Adrenal gland (tissue), 5 donors: ENCODE results near the gene TULP4.

Experiments used
- POLR2A ChIP-seq, 2 donors: fragments of 450-650 bp; IDR thresholded peaks; one replicate each; pipeline ENCODE4 v1.6.1; 2017; ENCODE audit warnings: antibody characterized with exemption in 2 of 2, mild to moderate bottlenecking in 2 of 2, moderate library complexity in 1 of 2
- TF ChIP-seq, protein P1 (sequence below), 6 experiments: fragments of 450-650 bp in 4 of 6; fragments of 200-600 bp in 2 of 6; sonication (generic) in 1 of 6; IDR thresholded peaks; 1 replicate in 5 of 6; 2 replicates in 1 of 6; pipeline versions ENCODE4 v1.5.1 to v1.8.0; 2016 to 2021; ENCODE audit warnings: antibody characterized with exemption in 6 of 6, mild to moderate bottlenecking in 2 of 6, moderate library complexity in 1 of 6
- donor health status: DM: no; HTN: no; CAD: no.

DNA sequence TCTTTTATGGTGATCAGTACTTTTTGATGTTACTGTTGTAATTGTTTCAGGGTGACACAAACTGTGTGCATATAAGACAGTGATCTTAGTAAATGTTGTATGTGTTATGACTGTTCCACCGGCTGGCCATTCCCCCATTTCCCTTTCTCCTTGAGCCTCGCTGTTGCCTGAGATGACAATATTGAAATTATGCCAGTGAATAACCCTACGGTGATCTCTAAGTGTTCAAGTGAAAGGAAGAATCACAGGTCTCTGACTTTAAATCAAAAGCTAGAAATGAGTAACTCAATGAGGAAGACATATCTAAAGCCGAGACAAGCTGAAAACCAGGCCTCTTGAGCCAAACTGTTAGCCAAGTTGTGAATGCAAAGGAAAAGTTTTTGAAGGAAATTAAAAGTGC lies 32.3 kb downstream of the TULP4 start:
- no peak for TF ChIP-seq POLR2A (IDR thresholded peaks at IDR 0.05)
- TF ChIP-seq, protein P1, sequence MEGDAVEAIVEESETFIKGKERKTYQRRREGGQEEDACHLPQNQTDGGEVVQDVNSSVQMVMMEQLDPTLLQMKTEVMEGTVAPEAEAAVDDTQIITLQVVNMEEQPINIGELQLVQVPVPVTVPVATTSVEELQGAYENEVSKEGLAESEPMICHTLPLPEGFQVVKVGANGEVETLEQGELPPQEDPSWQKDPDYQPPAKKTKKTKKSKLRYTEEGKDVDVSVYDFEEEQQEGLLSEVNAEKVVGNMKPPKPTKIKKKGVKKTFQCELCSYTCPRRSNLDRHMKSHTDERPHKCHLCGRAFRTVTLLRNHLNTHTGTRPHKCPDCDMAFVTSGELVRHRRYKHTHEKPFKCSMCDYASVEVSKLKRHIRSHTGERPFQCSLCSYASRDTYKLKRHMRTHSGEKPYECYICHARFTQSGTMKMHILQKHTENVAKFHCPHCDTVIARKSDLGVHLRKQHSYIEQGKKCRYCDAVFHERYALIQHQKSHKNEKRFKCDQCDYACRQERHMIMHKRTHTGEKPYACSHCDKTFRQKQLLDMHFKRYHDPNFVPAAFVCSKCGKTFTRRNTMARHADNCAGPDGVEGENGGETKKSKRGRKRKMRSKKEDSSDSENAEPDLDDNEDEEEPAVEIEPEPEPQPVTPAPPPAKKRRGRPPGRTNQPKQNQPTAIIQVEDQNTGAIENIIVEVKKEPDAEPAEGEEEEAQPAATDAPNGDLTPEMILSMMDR (IDR thresholded peaks at IDR 0.05) = no peak
